Fibroblast of lung (primary cell): ENCODE data around the gene ADGRG3.

Experiments
- EZH2 ChIP-seq: IDR thresholded peaks from 2 replicates; pipeline ENCODE4 v1.5.1; 2012; ENCODE audit warnings: low read length, control low read depth, mild to moderate bottlenecking; ENCODE audit errors: missing control alignments
- TF ChIP-seq, protein P1 (sequence below), 2 donors: IDR thresholded peaks in 1 of 2; conservative IDR thresholded peaks in 1 of 2; 1 replicate in 1 of 2; 2 replicates in 1 of 2; pipeline ENCODE4 v1.5.1; 2011 to 2012; ENCODE audit warnings: low read length in 2 of 2, control low read depth in 1 of 2, inconsistent platforms in 1 of 2, low read depth in 1 of 2, mild to moderate bottlenecking in 1 of 2

DNA sequence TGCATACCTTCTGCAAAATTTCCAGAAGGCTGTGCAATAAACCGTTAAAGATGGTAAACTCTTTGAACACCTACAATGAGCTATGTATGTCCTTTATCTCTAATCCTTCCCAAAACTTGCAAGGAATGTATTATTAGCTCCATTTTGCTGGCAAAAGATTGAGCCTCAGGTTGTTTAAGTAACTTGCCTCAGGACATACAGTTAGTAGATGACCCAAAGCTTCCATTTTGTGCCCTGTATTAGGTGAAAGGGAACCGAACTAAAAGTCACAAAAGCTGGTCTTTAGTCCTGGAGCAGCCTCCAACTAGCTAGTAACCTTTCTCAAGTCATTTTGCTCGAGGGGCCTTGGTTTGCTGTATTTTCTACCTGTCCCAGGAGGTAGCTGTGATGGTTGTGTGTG is 4.3 kb downstream of the ADGRG3 start:
- TF ChIP-seq, protein P1, sequence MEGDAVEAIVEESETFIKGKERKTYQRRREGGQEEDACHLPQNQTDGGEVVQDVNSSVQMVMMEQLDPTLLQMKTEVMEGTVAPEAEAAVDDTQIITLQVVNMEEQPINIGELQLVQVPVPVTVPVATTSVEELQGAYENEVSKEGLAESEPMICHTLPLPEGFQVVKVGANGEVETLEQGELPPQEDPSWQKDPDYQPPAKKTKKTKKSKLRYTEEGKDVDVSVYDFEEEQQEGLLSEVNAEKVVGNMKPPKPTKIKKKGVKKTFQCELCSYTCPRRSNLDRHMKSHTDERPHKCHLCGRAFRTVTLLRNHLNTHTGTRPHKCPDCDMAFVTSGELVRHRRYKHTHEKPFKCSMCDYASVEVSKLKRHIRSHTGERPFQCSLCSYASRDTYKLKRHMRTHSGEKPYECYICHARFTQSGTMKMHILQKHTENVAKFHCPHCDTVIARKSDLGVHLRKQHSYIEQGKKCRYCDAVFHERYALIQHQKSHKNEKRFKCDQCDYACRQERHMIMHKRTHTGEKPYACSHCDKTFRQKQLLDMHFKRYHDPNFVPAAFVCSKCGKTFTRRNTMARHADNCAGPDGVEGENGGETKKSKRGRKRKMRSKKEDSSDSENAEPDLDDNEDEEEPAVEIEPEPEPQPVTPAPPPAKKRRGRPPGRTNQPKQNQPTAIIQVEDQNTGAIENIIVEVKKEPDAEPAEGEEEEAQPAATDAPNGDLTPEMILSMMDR (conservative IDR thresholded peaks at IDR 0.05 in 1 of 2, IDR thresholded peaks at IDR 0.05 in 1 of 2; ENCODE audit: low read depth in 1 of 2, low read length in 2 of 2) = no peak
- TF ChIP-seq EZH2 = no peak
